Stimulated activated CD4-positive, alpha-beta T cell treated with anti-CD3 and anti-CD28 coated beads, Interleukin-12 subunit alpha, Interleukin-12 subunit beta, amount 100 ng/mL, for 4 hours (primary cell): Measurements from ENCODE around the gene LTV1.
"Not testable (repeated sequence)": the region's sequence is repeated elsewhere in the genome, so short reads cannot be mapped to it uniquely, and the experiment has no call there.

Source experiments
- DNase-seq: peaks from one replicate; pipeline ENCODE4 v3.0.0-alpha.2; 2020

LTV1 gene

GRCh38 chr6:143842902-143843676 is at the start of gene LTV1:
LTV1 (plus strand) TSS chr6:143843338; CDS start chr6:143843478, 140 bp downstream.
- peak; percentile 90 for DNase-seq

- not testable (repeated sequence) for DNase-seq
Measured at GRCh38 chr6:143796551-143796950, 46.6 kb upstream of the LTV1 start.

GRCh38 chr6:143798487-143798886 is 44.7 kb upstream of the LTV1 start:
- DNase-seq: not testable (repeated sequence)

- no peak for DNase-seq
Measured at GRCh38 chr6:143802833-143803565, 40.1 kb upstream of the LTV1 start.

GRCh38 chr6:143803769-143804568 is 39.2 kb upstream of the LTV1 start:
- no peak for DNase-seq

DNA sequence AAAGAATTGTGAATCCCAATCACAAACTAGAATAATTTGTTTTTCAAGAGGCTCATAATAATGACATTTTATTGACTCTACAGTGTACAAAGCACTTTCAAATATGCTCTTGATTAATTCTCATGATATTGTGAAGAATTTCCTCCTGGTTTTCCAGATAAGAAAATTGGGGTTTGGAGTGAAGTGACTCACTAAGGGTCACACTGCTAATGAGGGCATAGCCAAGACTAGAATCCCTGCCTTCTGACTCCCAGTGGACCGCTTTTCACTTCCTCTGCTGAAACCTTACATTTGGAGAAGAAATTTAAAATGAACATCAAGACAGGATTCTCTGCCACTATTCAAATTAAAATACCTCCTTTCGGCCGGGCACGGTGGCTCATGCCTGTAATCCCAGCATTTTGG is 38.3 kb upstream of the LTV1 start:
- no peak for DNase-seq

GRCh38 chr6:143806282-143807102 is 36.6 kb upstream of the LTV1 start:
- peak; percentile 74 for DNase-seq

DNA sequence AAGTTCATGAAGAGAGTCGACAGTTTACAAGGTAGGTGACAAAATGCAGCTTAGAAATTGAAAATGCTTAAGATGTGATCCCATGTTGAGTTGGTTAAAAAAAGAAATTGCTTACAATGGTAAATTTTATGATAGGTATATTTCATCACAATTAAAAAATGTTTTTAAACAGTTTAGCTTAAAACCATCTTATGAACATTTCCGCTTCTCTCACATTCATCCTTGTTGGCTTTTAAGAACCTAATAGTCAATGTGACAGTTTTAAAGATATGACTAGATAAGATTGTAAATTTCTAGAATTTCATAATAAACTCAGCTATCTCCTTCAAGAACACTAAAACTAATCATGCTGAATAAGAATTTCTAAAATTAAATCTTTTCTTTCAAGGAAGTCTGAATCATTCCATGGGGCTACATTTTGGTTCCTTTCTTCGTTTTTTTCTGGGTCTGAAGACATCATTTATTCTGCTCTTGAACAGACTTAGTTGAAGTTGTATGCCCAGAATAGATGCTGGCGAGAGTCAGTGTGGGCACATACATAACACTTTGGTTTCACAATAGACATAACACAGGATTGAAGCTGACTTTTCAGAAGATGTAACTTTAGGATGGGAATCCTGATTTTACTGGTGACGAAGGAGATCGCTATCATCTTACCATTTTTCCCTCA is 35.9 kb upstream of the LTV1 start:
- DNase-seq: no peak

DNA sequence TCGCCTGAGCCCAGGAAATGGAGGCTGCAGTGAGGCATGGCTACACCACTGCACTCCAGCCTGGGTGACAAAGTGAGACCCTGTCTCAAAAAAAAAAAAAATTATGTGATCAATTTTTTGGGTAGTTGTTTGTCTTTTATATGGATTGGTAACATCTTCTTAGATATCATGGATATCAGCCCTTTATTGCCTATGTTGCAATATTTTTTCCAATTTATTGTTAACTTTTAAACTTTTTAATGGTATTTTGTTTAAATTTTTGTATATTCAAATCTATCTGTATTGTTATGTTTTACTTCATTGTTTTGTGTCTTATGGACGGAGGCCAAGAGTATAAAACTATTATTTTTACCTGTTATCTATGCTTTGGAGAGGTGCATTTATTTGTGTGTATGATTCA is 32.4 kb upstream of the LTV1 start:
- DNase-seq: no peak

GRCh38 chr6:143811501-143812157 is 31.5 kb upstream of the LTV1 start:
- DNase-seq: no peak

DNA sequence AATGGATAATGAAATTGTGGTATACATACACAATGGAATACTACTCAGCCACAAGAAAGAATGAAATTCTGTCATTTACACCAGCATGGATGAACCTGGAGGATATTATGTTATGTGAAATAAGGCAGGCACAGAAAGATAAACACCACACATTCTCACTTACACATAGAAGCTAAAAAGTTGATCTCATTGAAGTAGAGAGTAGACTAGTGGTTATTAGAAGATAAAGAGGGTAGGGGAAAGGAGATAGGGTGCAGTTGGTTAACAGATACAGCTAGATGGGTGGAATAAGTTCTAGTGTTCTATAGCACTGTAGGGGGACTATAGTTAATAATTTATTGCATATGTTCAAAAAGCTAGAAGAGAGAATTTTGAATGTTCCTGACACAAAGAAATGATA is 25.5 kb upstream of the LTV1 start:
- DNase-seq: no peak

GRCh38 chr6:143821359-143821758 is 21.8 kb upstream of the LTV1 start:
- DNase-seq: no peak

GRCh38 chr6:143822584-143823024 is 20.5 kb upstream of the LTV1 start:
- no peak for DNase-seq

DNA sequence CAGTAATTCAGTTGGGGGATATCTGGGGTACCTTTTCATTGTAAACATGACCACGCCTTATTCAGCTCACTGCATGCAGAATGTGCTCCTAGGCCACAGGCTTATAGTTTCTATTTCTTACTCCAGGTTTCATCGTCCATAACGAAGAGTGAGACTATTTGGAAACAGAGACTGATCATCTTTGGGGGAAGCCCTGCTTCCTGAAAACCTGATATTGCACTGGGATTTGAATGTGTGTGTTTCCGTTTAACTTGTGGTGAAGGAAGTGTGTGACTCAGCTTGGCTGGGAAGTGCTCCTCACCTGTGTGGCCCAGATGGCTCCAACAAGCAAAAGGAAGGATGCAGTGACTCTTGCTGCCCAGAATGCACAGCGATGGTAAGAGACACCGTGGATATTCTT is 19.6 kb upstream of the LTV1 start:
- no peak for DNase-seq

GRCh38 chr6:143828572-143828971 is 14.6 kb upstream of the LTV1 start:
- no peak for DNase-seq

- no peak for DNase-seq
Measured at GRCh38 chr6:143836150-143836549, 7.0 kb upstream of the LTV1 start.

- no peak for DNase-seq
Measured at GRCh38 chr6:143838395-143838794, 4.7 kb upstream of the LTV1 start.

- no peak for DNase-seq
Measured at GRCh38 chr6:143839196-143839595, 3.9 kb upstream of the LTV1 start.

- DNase-seq: no peak
Measured at GRCh38 chr6:143840595-143841265, 2.4 kb upstream of the LTV1 start.

DNA sequence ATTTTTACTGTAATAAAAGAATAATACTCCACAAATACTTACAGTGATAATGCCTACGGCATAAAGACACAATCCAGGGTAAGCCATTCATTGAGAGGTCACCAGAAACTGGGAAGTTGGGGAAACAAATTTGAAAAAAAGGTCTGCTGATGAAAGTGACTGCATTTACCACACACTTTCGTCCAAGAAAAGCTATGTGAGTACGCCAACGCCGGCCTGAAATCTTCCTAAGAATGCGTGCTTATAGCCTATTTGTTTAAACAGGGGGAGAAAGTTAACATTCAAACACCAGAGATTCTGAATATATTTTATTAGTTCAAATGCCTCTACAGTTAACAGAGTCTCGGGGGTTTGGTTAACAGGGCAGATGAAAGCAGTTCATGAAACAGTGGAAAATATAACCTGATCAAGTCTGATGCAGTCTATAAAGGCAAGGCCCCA is 657 bp upstream of the LTV1 start:
- no peak for DNase-seq

GRCh38 chr6:143843677-143843999 is 500 bp downstream of the LTV1 start:
- DNase-seq: no peak
